ENCODE results near the gene DPH6.

DPH6 gene

GRCh38 chr15:35499723-35500122 is 46.2 kb downstream of the DPH6 start:
- H3K4me1 ChIP-seq (ENCODE audit: control insufficient read depth, insufficient read depth, low read depth, low read length) = no peaks in the 10 kb centered on the region
- H3K14ac ChIP-seq (ENCODE audit: low read length in 2 of 2) = no peak overlapping the region
- H2BK120ac ChIP-seq (ENCODE audit: low read depth, low read length) = no peak overlapping the region
- no peak overlapping the region for H3K9ac ChIP-seq (ENCODE audit: low read length)
- H2BK15ac ChIP-seq (ENCODE audit: low read depth, poor library complexity, severe bottlenecking) = no peak overlapping the region
- no peak for DNase-seq
- H2AK5ac ChIP-seq (ENCODE audit: low read length, severe bottlenecking) = no peak overlapping the region
- H3K23ac ChIP-seq (ENCODE audit: low read length in 2 of 2) = no peak overlapping the region
- no peaks in the 10 kb centered on the region for H3K36me3 ChIP-seq (ENCODE audit: control insufficient read depth in 1 of 2, insufficient read depth in 2 of 2, low read depth in 1 of 2, low read length in 2 of 2)
- no peaks in the 10 kb centered on the region for H3K9me3 ChIP-seq (ENCODE audit: control insufficient read depth, low read length)
- H3K18ac ChIP-seq (ENCODE audit: low read depth in 1 of 2, low read length in 2 of 2) = no peak overlapping the region
- H2AFZ ChIP-seq (ENCODE audit: low read depth, low read length) = no peak overlapping the region
- no peak overlapping the region for H4K8ac ChIP-seq (ENCODE audit: low read length)
- no peak overlapping the region for H3K4ac ChIP-seq (ENCODE audit: low read depth in 1 of 2, low read length in 2 of 2)
- H3K79me1 ChIP-seq (replicated peaks; ENCODE audit: low read length, poor library complexity, severe bottlenecking) = no peaks in the 10 kb centered on the region
- H2BK5ac ChIP-seq (ENCODE audit: low read depth, low read length, poor library complexity, severe bottlenecking) = no peak overlapping the region
- no peak overlapping the region for H3K4me3 ChIP-seq (ENCODE audit: insufficient read depth in 1 of 2, low read depth in 1 of 2, low read length in 2 of 2)
- no peak overlapping the region for H3K27ac ChIP-seq (ENCODE audit: low read length, poor library complexity, severe bottlenecking)
- H4K91ac ChIP-seq (ENCODE audit: low read length) = no peak overlapping the region
- no peak overlapping the region for H3K4me2 ChIP-seq (ENCODE audit: low read length, poor library complexity, severe bottlenecking)
- WGBS = 97% methylated on average over 4 of the region's 4 CpGs
- no peaks in the 10 kb centered on the region for H3K27me3 ChIP-seq (ENCODE audit: control insufficient read depth in 1 of 2, insufficient read depth in 1 of 2, low read length in 2 of 2)
- no peak overlapping the region for H2BK12ac ChIP-seq (ENCODE audit: low read length in 2 of 2)

GRCh38 chr15:35496585-35496984 is 49.4 kb downstream of the DPH6 start:
- no peak overlapping the region for H3K4me3 ChIP-seq (ENCODE audit: insufficient read depth in 1 of 2, low read depth in 1 of 2, low read length in 2 of 2)
- no peaks in the 10 kb centered on the region for H3K4me1 ChIP-seq (ENCODE audit: control insufficient read depth, insufficient read depth, low read depth, low read length)
- H4K91ac ChIP-seq (ENCODE audit: low read length) = no peak overlapping the region
- no peak overlapping the region for H2AK5ac ChIP-seq (ENCODE audit: low read length, severe bottlenecking)
- H2BK5ac ChIP-seq (ENCODE audit: low read depth, low read length, poor library complexity, severe bottlenecking) = no peak overlapping the region
- no peak overlapping the region for H3K9ac ChIP-seq (ENCODE audit: low read length)
- H3K9me3 ChIP-seq (ENCODE audit: control insufficient read depth, low read length) = no peaks in the 10 kb centered on the region
- no peak for DNase-seq
- H2BK12ac ChIP-seq (ENCODE audit: low read length in 2 of 2) = no peak overlapping the region
- no peak overlapping the region for H4K8ac ChIP-seq (ENCODE audit: low read length)
- no peak overlapping the region for H3K27ac ChIP-seq (ENCODE audit: low read length, poor library complexity, severe bottlenecking)
- no peak overlapping the region for H2BK15ac ChIP-seq (ENCODE audit: low read depth, poor library complexity, severe bottlenecking)
- no peaks in the 10 kb centered on the region for H3K36me3 ChIP-seq (ENCODE audit: control insufficient read depth in 1 of 2, insufficient read depth in 2 of 2, low read depth in 1 of 2, low read length in 2 of 2)
- H3K18ac ChIP-seq (ENCODE audit: low read depth in 1 of 2, low read length in 2 of 2) = no peak overlapping the region
- no peak overlapping the region for H2BK120ac ChIP-seq (ENCODE audit: low read depth, low read length)
- no peak overlapping the region for H3K14ac ChIP-seq (ENCODE audit: low read length in 2 of 2)
- H3K4me2 ChIP-seq (ENCODE audit: low read length, poor library complexity, severe bottlenecking) = no peak overlapping the region
- no peak overlapping the region for H3K4ac ChIP-seq (ENCODE audit: low read depth in 1 of 2, low read length in 2 of 2)
- no peak overlapping the region for H2AFZ ChIP-seq (ENCODE audit: low read depth, low read length)
- no peaks in the 10 kb centered on the region for H3K27me3 ChIP-seq (ENCODE audit: control insufficient read depth in 1 of 2, insufficient read depth in 1 of 2, low read length in 2 of 2)
- no peaks in the 10 kb centered on the region for H3K79me1 ChIP-seq (replicated peaks; ENCODE audit: low read length, poor library complexity, severe bottlenecking)
- no peak overlapping the region for H3K23ac ChIP-seq (ENCODE audit: low read length in 2 of 2)

GRCh38 chr15:35495080-35495479 is 50.9 kb downstream of the DPH6 start:
- Histone ChIP-seq H3K9ac (ENCODE audit: low read length) (no peak overlapping the region), H4K8ac (ENCODE audit: low read length) (no peak overlapping the region), H2AFZ (ENCODE audit: low read depth, low read length) (no peak overlapping the region), H2BK120ac (ENCODE audit: low read depth, low read length) (no peak overlapping the region), H3K27ac (ENCODE audit: low read length, poor library complexity, severe bottlenecking) (no peak overlapping the region), H3K36me3 (ENCODE audit: control insufficient read depth in 1 of 2, insufficient read depth in 2 of 2, low read depth in 1 of 2, low read length in 2 of 2) (peaks cover 0 to 1% of the 10 kb centered on the region in 2 experiments), H2BK5ac (ENCODE audit: low read depth, low read length, poor library complexity, severe bottlenecking) (no peak overlapping the region), H3K4me2 (ENCODE audit: low read length, poor library complexity, severe bottlenecking) (no peak overlapping the region), H3K79me1 (replicated peaks; ENCODE audit: low read length, poor library complexity, severe bottlenecking) (no peaks in the 10 kb centered on the region), H3K4me1 (ENCODE audit: control insufficient read depth, insufficient read depth, low read depth, low read length) (no peaks in the 10 kb centered on the region), H3K18ac (ENCODE audit: low read depth in 1 of 2, low read length in 2 of 2) (no peak overlapping the region), H2BK12ac (ENCODE audit: low read length in 2 of 2) (no peak overlapping the region), H2BK15ac (ENCODE audit: low read depth, poor library complexity, severe bottlenecking) (no peak overlapping the region), H2AK5ac (ENCODE audit: low read length, severe bottlenecking) (no peak overlapping the region), H3K14ac (ENCODE audit: low read length in 2 of 2) (no peak overlapping the region), H3K9me3 (ENCODE audit: control insufficient read depth, low read length) (no peaks in the 10 kb centered on the region), H4K91ac (ENCODE audit: low read length) (no peak overlapping the region), H3K27me3 (ENCODE audit: control insufficient read depth in 1 of 2, insufficient read depth in 1 of 2, low read length in 2 of 2) (no peaks in the 10 kb centered on the region), H3K4ac (ENCODE audit: low read depth in 1 of 2, low read length in 2 of 2) (no peak overlapping the region), H3K4me3 (ENCODE audit: insufficient read depth in 1 of 2, low read depth in 1 of 2, low read length in 2 of 2) (no peak overlapping the region), H3K23ac (ENCODE audit: low read length in 2 of 2) (no peak overlapping the region)
- WGBS = 86% methylated on average over 3 of the region's 3 CpGs
- DNase-seq = no peak

- Histone ChIP-seq H3K27ac (ENCODE audit: low read length, poor library complexity, severe bottlenecking) (no peak overlapping the region), H3K79me1 (replicated peaks; ENCODE audit: low read length, poor library complexity, severe bottlenecking) (no peaks in the 10 kb centered on the region), H3K9ac (ENCODE audit: low read length) (no peak overlapping the region), H3K9me3 (ENCODE audit: control insufficient read depth, low read length) (peaks cover 11% of the 10 kb centered on the region), H2BK12ac (ENCODE audit: low read length in 2 of 2) (no peak overlapping the region), H3K4me2 (ENCODE audit: low read length, poor library complexity, severe bottlenecking) (no peak overlapping the region), H3K4me1 (ENCODE audit: control insufficient read depth, insufficient read depth, low read depth, low read length) (no peaks in the 10 kb centered on the region), H2BK5ac (ENCODE audit: low read depth, low read length, poor library complexity, severe bottlenecking) (no peak overlapping the region), H3K27me3 (ENCODE audit: control insufficient read depth in 1 of 2, insufficient read depth in 1 of 2, low read length in 2 of 2) (no peaks in the 10 kb centered on the region), H3K36me3 (ENCODE audit: control insufficient read depth in 1 of 2, insufficient read depth in 2 of 2, low read depth in 1 of 2, low read length in 2 of 2) (peaks cover 5 to 6% of the 10 kb centered on the region in 2 experiments), H2BK120ac (ENCODE audit: low read depth, low read length) (no peak overlapping the region), H3K23ac (ENCODE audit: low read length in 2 of 2) (no peak overlapping the region), H3K14ac (ENCODE audit: low read length in 2 of 2) (no peak overlapping the region), H3K18ac (ENCODE audit: low read depth in 1 of 2, low read length in 2 of 2) (no peak overlapping the region), H3K4me3 (ENCODE audit: insufficient read depth in 1 of 2, low read depth in 1 of 2, low read length in 2 of 2) (no peak overlapping the region), H4K91ac (ENCODE audit: low read length) (no peak overlapping the region), H4K8ac (ENCODE audit: low read length) (no peak overlapping the region), H2BK15ac (ENCODE audit: low read depth, poor library complexity, severe bottlenecking) (no peak overlapping the region), H2AFZ (ENCODE audit: low read depth, low read length) (no peak overlapping the region), H3K4ac (ENCODE audit: low read depth in 1 of 2, low read length in 2 of 2) (no peak overlapping the region), H2AK5ac (ENCODE audit: low read length, severe bottlenecking) (no peak overlapping the region)
- WGBS = 50% methylated on average over 1 of the region's 3 CpGs
- DNase-seq = no peak
Measured at GRCh38 chr15:35491999-35492398, 54.0 kb downstream of the DPH6 start.
